CD14-positive monocyte (primary cell): ENCODE measurements around the gene UBL3. TPM values are rescaled to one million over a fixed set of nuclear protein-coding genes. Genes with fewer than 3 reads are reported as not detected.

Experiments
- DNase-seq, 3 donors: peaks; one replicate each; pipeline ENCODE4 v3.0.0-alpha.2; 2011 to 2022
- H2AFZ ChIP-seq: 2 replicates; pipeline ENCODE4 v1.6.0; 2012; ENCODE audit warnings: mild to moderate bottlenecking, low read depth, low read length, inconsistent platforms; ENCODE audit not compliant: insufficient read depth, poor library complexity, severe bottlenecking
- H3K27ac ChIP-seq, 2 donors: 1 replicate in 1 of 2; 2 replicates in 1 of 2; pipeline ENCODE4 v1.5.1; 2012 to 2013; ENCODE audit warnings: low read length in 2 of 2, control low read depth in 1 of 2, inconsistent platforms in 1 of 2, low read depth in 1 of 2, mild to moderate bottlenecking in 1 of 2
- H3K27me3 ChIP-seq, 2 donors: one replicate each; pipeline versions ENCODE4 v1.6.0 to v1.6.1; 2011 to 2013; ENCODE audit warnings: low read length in 2 of 2; ENCODE audit not compliant: control insufficient read depth in 2 of 2, insufficient read depth in 2 of 2
- H3K36me3 ChIP-seq, 2 donors: replicated peaks in 1 of 2; 1 replicate in 1 of 2; 2 replicates in 1 of 2; pipeline versions ENCODE4 v1.5.1 to v1.6.1; 2012 to 2013; ENCODE audit warnings: low read length in 2 of 2, control low read depth in 1 of 2, inconsistent platforms in 1 of 2, mild to moderate bottlenecking in 1 of 2; ENCODE audit not compliant: insufficient read depth in 2 of 2, control insufficient read depth in 1 of 2
- H3K4me1 ChIP-seq, 2 donors: 1 replicate in 1 of 2; 2 replicates in 1 of 2; pipeline versions ENCODE4 v1.5.1 to v1.6.1; 2012 to 2013; ENCODE audit warnings: low read length in 2 of 2, control low read depth in 1 of 2, inconsistent platforms in 1 of 2, mild to moderate bottlenecking in 1 of 2, moderate library complexity in 1 of 2; ENCODE audit not compliant: insufficient read depth in 2 of 2, control insufficient read depth in 1 of 2
- H3K4me2 ChIP-seq: replicated peaks from 2 replicates; pipeline ENCODE3; 2012; ENCODE audit warnings: low read length, moderate library complexity, mild to moderate bottlenecking; ENCODE audit not compliant: poor library complexity, severe bottlenecking; ENCODE audit errors: extremely low read depth
- H3K4me3 ChIP-seq, 3 experiments: fragments of 200-600 bp in 1 of 3; sonication (generic) in 1 of 3; replicated peaks in 1 of 3; 1 replicate in 2 of 3; 2 replicates in 1 of 3; pipeline ENCODE4 v1.5.1; 2011 to 2013; ENCODE audit warnings: low read length in 3 of 3, mild to moderate bottlenecking in 3 of 3, control low read depth in 2 of 3, low read depth in 2 of 3, inconsistent platforms in 1 of 3, moderate library complexity in 1 of 3
- H3K79me2 ChIP-seq: 2 replicates; pipeline ENCODE4 v1.6.0; 2012; ENCODE audit warnings: mild to moderate bottlenecking, control low read depth, inconsistent platforms, low read length, moderate library complexity; ENCODE audit not compliant: insufficient read depth
- H3K9ac ChIP-seq: 2 replicates; pipeline ENCODE4 v1.6.0; 2017; ENCODE audit warnings: low read length, mild to moderate bottlenecking; ENCODE audit not compliant: insufficient read depth, poor library complexity, severe bottlenecking
- H3K9me3 ChIP-seq, 2 donors: replicated peaks in 1 of 2; 1 replicate in 1 of 2; 2 replicates in 1 of 2; pipeline versions ENCODE4 v1.5.1 to v1.6.1; 2012 to 2013; ENCODE audit warnings: low read length in 2 of 2, control low read depth in 1 of 2; ENCODE audit not compliant: control insufficient read depth in 1 of 2, insufficient read depth in 1 of 2
- H4K20me1 ChIP-seq: 2 replicates; pipeline ENCODE4 v1.6.0; 2012; ENCODE audit warnings: mild to moderate bottlenecking, low read length, control low read depth, moderate library complexity; ENCODE audit not compliant: insufficient read depth
- H3K27ac Mint-ChIP-seq, 7 donors: one replicate each; pipeline ENCODE4 v1.8.0; 2020; ENCODE audit warnings: mild to moderate bottlenecking in 7 of 7, mixed read lengths in 7 of 7, moderate library complexity in 6 of 7, inconsistent platforms in 2 of 7
- H3K27me3 Mint-ChIP-seq, 3 donors: one replicate each; pipeline ENCODE4 v1.8.0; 2021 to 2022; ENCODE audit warnings: low read depth in 3 of 3, mild to moderate bottlenecking in 3 of 3, mixed read lengths in 3 of 3, moderate library complexity in 3 of 3, inconsistent platforms in 1 of 3
- H3K36me3 Mint-ChIP-seq, 2 donors: one replicate each; pipeline ENCODE4 v1.8.0; 2020; ENCODE audit warnings: mixed read lengths in 2 of 2, inconsistent platforms in 1 of 2, mild to moderate bottlenecking in 1 of 2
- H3K4me1 Mint-ChIP-seq: one replicate; pipeline ENCODE4 v1.8.0; 2020; ENCODE audit warnings: mild to moderate bottlenecking, mixed read lengths
- H3K4me3 Mint-ChIP-seq, 2 donors: one replicate each; pipeline ENCODE4 v1.8.0; 2020; ENCODE audit warnings: mild to moderate bottlenecking in 2 of 2, mixed read lengths in 2 of 2, moderate library complexity in 1 of 2
- H3K9me3 Mint-ChIP-seq, 7 donors: one replicate each; pipeline ENCODE4 v1.8.0; 2020 to 2022; ENCODE audit warnings: mixed read lengths in 7 of 7, mild to moderate bottlenecking in 6 of 7, moderate library complexity in 6 of 7, inconsistent platforms in 2 of 7
- CTCF ChIP-seq: fragments of 200-600 bp; IDR thresholded peaks from one replicate; pipeline ENCODE4 v1.8.0; 2022; ENCODE audit warnings: antibody characterized with exemption, mild to moderate bottlenecking
- WGBS: methylation state at CpG from one replicate; pipeline ENCODE4 v1.1.5; 2013; ENCODE audit warnings: missing lambda C conversion rate; ENCODE audit not compliant: insufficient coverage; 5-methylcytosine and 5-hydroxymethylcytosine counted together
- intact Hi-C, 2 donors: fragments of 100-400 bp; cut with micrococcal nuclease; formaldehyde crosslinking; loops; one replicate each; pipeline versions ENCODE4 v1.15.0 to v1.15.1; 2023
- polyA plus RNA-seq, 3 donors: library from polyadenylated mRNA; depleted of rRNA in 1 of 3; unstranded in 2 of 3; stranded (reverse) in 1 of 3; fragments of 300-500 nt in 2 of 3; fragments of >200 nt in 1 of 3; fragmentation: Illumina TruSeq in 2 of 3; gene quantifications; 1 replicate in 2 of 3; 2 replicates in 1 of 3; pipeline ENCODE4 v1.2.3, GENCODE V29; 2012 to 2021

UBL3 gene
- polyA plus RNA-seq, 3 donors: 13.0 to 32.3 (median 28.2) TPM

- no peak overlapping the region for H3K4me3 ChIP-seq
- Mint-ChIP-seq H3K4me3 (no peak overlapping the region), H3K27me3 (peaks cover 0 to 2% (median 0%) of the 10 kb centered on the region in 3 donors), H3K4me1 (peaks cover 5% of the 10 kb centered on the region), H3K9me3 (no peaks in the 10 kb centered on the region), H3K36me3 (peaks cover 0 to 3% of the 10 kb centered on the region in 2 donors), H3K27ac (no peak overlapping the region)
- H3K4me2 ChIP-seq: no peak overlapping the region
- H3K9me3 ChIP-seq: no peaks in the 10 kb centered on the region
- intact Hi-C loops: no loop called here
- no peaks in the 10 kb centered on the region for H3K36me3 ChIP-seq
- no peaks in the 10 kb centered on the region for H3K4me1 ChIP-seq
- TF ChIP-seq CTCF: no peak
- H3K27ac ChIP-seq: no peak overlapping the region
- no peak overlapping the region for H2AFZ ChIP-seq
- peaks cover 100% of the 10 kb centered on the region for H4K20me1 ChIP-seq
- H3K27me3 ChIP-seq: no peaks in the 10 kb centered on the region
- no peak for DNase-seq
- H3K79me2 ChIP-seq: peaks cover 90% of the 10 kb centered on the region
- no peak overlapping the region for H3K9ac ChIP-seq
Measured at GRCh38 chr13:29808264-29808663, 42.2 kb downstream of the UBL3 start.

GRCh38 chr13:29805994-29806979 is 44.1 kb downstream of the UBL3 start:
- WGBS: 100% methylated on average over 1 of the region's 7 CpGs
- H3K27ac Mint-ChIP-seq: no peak overlapping the region

More at GRCh38 chr13:29805994-29806979, 44.1 kb downstream of the UBL3 start:
- peaks cover 0 to 8% of the 10 kb centered on the region in 2 donors for H3K4me1 ChIP-seq
- intact Hi-C loops: no loop called here
- H3K27me3 ChIP-seq: no peaks in the 10 kb centered on the region
- no peak overlapping the region for H3K4me2 ChIP-seq
- Mint-ChIP-seq H3K4me3 (no peak overlapping the region), H3K4me1 (peaks cover 5% of the 10 kb centered on the region), H3K36me3 (peaks cover 0 to 3% of the 10 kb centered on the region in 2 donors), H3K27me3 (no peaks in the 10 kb centered on the region), H3K9me3 (no peaks in the 10 kb centered on the region)
- H3K9me3 ChIP-seq: no peaks in the 10 kb centered on the region
- H3K36me3 ChIP-seq: no peaks in the 10 kb centered on the region
- H3K79me2 ChIP-seq: peaks cover 93% of the 10 kb centered on the region
- peaks cover 100% of the 10 kb centered on the region for H4K20me1 ChIP-seq
- H3K27ac ChIP-seq: no peak overlapping the region
- TF ChIP-seq CTCF: no peak
- no peak for DNase-seq
- H3K9ac ChIP-seq: no peak overlapping the region
- H3K4me3 ChIP-seq: no peak overlapping the region
- H2AFZ ChIP-seq: no peak overlapping the region
